Measurements from ENCODE around the gene EEIG2. TPM values are rescaled to one million over a fixed set of nuclear protein-coding genes. Genes with fewer than 3 reads are reported as not detected.

The EEIG2 gene
- total and polyA plus RNA-seq, 2 donors (not counting 1 experiment from before 2014, with no cell fraction given), result 4.4 to 13.6 TPM

DNA sequence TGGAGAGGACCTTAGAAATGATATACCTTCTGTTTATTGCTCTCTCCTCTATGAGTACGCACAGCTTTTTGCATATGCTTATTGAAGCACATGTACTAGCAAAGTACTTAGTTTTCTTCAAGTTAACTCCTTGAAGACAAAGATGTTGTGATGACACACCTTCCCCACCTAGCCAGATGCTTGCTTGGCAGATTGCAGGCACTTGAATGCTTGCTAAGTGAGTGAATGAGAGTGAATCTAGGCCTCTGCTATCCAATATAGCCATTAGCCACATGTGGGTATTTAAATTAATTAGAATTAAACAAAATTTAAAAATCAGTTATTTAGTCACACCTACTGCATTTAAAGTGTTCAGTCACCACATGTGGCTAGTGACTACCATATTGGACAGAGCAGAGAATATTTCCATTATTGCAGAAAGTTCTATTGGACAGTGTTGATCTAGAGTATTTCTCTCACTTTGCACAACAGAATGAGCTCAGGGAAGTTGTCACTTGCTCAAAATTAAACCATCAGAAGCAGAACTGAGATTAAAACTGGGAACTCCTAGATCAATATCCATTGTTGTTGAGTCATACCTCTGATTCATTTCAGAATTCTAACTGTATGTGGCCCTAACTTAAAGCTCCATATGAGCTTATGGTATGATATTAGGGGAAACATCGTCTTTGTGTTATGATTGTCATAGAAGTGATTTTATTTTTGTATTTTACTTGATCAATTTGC, 8.6 kb upstream of the EEIG2 start:
- H3K4me2 ChIP-seq (replicated peaks; ENCODE audit: low read depth, low read length, poor library complexity, severe bottlenecking), result no peak overlapping the region
- H3K4me3 Mint-ChIP-seq, result no peak overlapping the region
- no peaks in the 10 kb centered on the region for H3K9me3 ChIP-seq (ENCODE audit: control extremely low read depth in 1 of 3, control insufficient read depth in 2 of 3, insufficient read depth in 1 of 3, low read length in 2 of 3)
- no peaks in the 10 kb centered on the region for H3K27me3 ChIP-seq (replicated peaks in 1 of 4; ENCODE audit: control extremely low read depth in 1 of 4, control insufficient read depth in 3 of 4, insufficient read depth in 4 of 4, low read length in 3 of 4)
- H3K4me1 Mint-ChIP-seq, result peaks cover 6% of the 10 kb centered on the region
- CTCF ChIA-PET, result interaction anchor here (0.6 to 3.8 kb wide), 4 partner anchors 10 to 142 kb away, joined by 3 to 34 read pairs (median 5); partner anchors contain the start of gene EEIG2
- H3K27me3 Mint-ChIP-seq, result no peaks in the 10 kb centered on the region
- no peaks in the 10 kb centered on the region for H3K36me3 ChIP-seq (replicated peaks in 1 of 2; ENCODE audit: control extremely low read depth in 1 of 2, control insufficient read depth in 1 of 2, extremely low read depth in 1 of 2, insufficient read depth in 2 of 2, low read length in 1 of 2)
- no peak overlapping the region for H3K27ac ChIP-seq (ENCODE audit: low read length in 2 of 2)
- WGBS (ENCODE audit: insufficient coverage), result no CpG with 5 or more reads among the region's 2 CpGs
- H3K9me3 Mint-ChIP-seq (ENCODE audit: insufficient read depth), result no peaks in the 10 kb centered on the region
- ATAC-seq (ENCODE audit: low read depth) (peak; percentile 31), DNase-seq (peak; percentile 20)
- H3K27ac Mint-ChIP-seq, result no peak overlapping the region
- H3K9ac ChIP-seq (ENCODE audit: low read length), result no peak overlapping the region
- peaks cover 9 to 10% of the 10 kb centered on the region in 2 donors for H3K4me1 ChIP-seq (ENCODE audit: control insufficient read depth in 2 of 2, insufficient read depth in 2 of 2, low read length in 2 of 2)
- intact Hi-C loops (cut with micrococcal nuclease), result loop anchor here (10.0 kb wide), 2 partner anchors 476 to 544 kb away; partner anchors contain the start of gene TMEM167B
- no peak for TF ChIP-seq EZH2 (IDR thresholded peaks at IDR 0.05; ENCODE audit: borderline replicate concordance, insufficient read depth, low read depth, low read length, poor library complexity, severe bottlenecking)
- TF ChIP-seq, protein P1, sequence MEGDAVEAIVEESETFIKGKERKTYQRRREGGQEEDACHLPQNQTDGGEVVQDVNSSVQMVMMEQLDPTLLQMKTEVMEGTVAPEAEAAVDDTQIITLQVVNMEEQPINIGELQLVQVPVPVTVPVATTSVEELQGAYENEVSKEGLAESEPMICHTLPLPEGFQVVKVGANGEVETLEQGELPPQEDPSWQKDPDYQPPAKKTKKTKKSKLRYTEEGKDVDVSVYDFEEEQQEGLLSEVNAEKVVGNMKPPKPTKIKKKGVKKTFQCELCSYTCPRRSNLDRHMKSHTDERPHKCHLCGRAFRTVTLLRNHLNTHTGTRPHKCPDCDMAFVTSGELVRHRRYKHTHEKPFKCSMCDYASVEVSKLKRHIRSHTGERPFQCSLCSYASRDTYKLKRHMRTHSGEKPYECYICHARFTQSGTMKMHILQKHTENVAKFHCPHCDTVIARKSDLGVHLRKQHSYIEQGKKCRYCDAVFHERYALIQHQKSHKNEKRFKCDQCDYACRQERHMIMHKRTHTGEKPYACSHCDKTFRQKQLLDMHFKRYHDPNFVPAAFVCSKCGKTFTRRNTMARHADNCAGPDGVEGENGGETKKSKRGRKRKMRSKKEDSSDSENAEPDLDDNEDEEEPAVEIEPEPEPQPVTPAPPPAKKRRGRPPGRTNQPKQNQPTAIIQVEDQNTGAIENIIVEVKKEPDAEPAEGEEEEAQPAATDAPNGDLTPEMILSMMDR (IDR thresholded peaks at IDR 0.05), result no peak
- H2AFZ ChIP-seq (ENCODE audit: insufficient read depth, low read depth, low read length, poor library complexity, severe bottlenecking), result no peak overlapping the region
- H3K4me3 ChIP-seq (ENCODE audit: control extremely low read depth in 1 of 5, extremely low read depth in 1 of 5, insufficient read depth in 1 of 5, low read depth in 2 of 5, low read length in 4 of 5), result no peak overlapping the region
- H4K20me1 ChIP-seq (ENCODE audit: control insufficient read depth, insufficient read depth, low read length, poor library complexity, severe bottlenecking), result no peaks in the 10 kb centered on the region
- POLR2A ChIA-PET, result no interaction called here
- no peaks in the 10 kb centered on the region for H3K79me2 ChIP-seq (ENCODE audit: control insufficient read depth, insufficient read depth, low read length)

DNA sequence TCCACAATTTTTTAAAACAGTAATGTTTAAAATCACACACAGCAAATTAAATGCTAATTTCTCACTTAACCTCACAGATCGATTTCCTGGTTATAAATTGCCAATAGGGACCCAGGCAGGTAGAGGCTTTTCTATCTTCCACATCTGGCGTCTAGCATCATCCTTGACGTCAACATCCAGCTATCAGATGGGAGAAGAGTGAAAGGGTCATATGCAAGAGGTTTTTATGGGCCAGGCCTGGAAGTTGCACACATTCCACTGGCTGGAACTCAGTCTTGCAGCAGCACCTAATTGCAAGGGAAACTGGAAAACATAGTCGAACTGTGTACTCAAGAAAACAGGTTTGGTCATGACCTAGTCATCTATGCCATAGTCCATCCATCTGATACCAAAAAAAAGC, 6.0 kb upstream of the EEIG2 start:
- ChIA-PET CTCF (interaction anchor here (12.1 kb wide), 1 partner anchor 41 kb away, joined by 325 read pairs; no protein-coding TSS in a partner anchor), POLR2A (no interaction called here)
- Histone ChIP-seq H3K9ac (ENCODE audit: low read length) (no peak overlapping the region), H3K27ac (ENCODE audit: low read length in 2 of 2) (no peak overlapping the region), H4K20me1 (ENCODE audit: control insufficient read depth, insufficient read depth, low read length, poor library complexity, severe bottlenecking) (no peaks in the 10 kb centered on the region), H3K4me2 (replicated peaks; ENCODE audit: low read depth, low read length, poor library complexity, severe bottlenecking) (no peak overlapping the region), H3K27me3 (replicated peaks in 1 of 4; ENCODE audit: control extremely low read depth in 1 of 4, control insufficient read depth in 3 of 4, insufficient read depth in 4 of 4, low read length in 3 of 4) (no peaks in the 10 kb centered on the region), H3K4me3 (ENCODE audit: control extremely low read depth in 1 of 5, extremely low read depth in 1 of 5, insufficient read depth in 1 of 5, low read depth in 2 of 5, low read length in 4 of 5) (no peak overlapping the region), H2AFZ (ENCODE audit: insufficient read depth, low read depth, low read length, poor library complexity, severe bottlenecking) (no peak overlapping the region), H3K36me3 (replicated peaks in 1 of 2; ENCODE audit: control extremely low read depth in 1 of 2, control insufficient read depth in 1 of 2, extremely low read depth in 1 of 2, insufficient read depth in 2 of 2, low read length in 1 of 2) (no peaks in the 10 kb centered on the region), H3K79me2 (ENCODE audit: control insufficient read depth, insufficient read depth, low read length) (no peaks in the 10 kb centered on the region), H3K9me3 (ENCODE audit: control extremely low read depth in 1 of 3, control insufficient read depth in 2 of 3, insufficient read depth in 1 of 3, low read length in 2 of 3) (no peaks in the 10 kb centered on the region), H3K4me1 (ENCODE audit: control insufficient read depth in 2 of 2, insufficient read depth in 2 of 2, low read length in 2 of 2) (peaks cover 35 to 36% of the 10 kb centered on the region in 2 donors)
- DNase-seq (no peak), ATAC-seq (ENCODE audit: low read depth) (no peak)
- no peaks in the 10 kb centered on the region for H3K27me3 Mint-ChIP-seq
- no peak overlapping the region for H3K4me3 Mint-ChIP-seq
- WGBS (ENCODE audit: insufficient coverage), result 100% methylated on average over 3 of the region's 4 CpGs
- no peak for TF ChIP-seq EZH2 (IDR thresholded peaks at IDR 0.05; ENCODE audit: borderline replicate concordance, insufficient read depth, low read depth, low read length, poor library complexity, severe bottlenecking)
- TF ChIP-seq, protein P1 (IDR thresholded peaks at IDR 0.05), result no peak
- no peak overlapping the region for H3K27ac Mint-ChIP-seq
- intact Hi-C loops (cut with micrococcal nuclease), result loop anchor here (10.0 kb wide), 2 partner anchors 479 to 541 kb away; partner anchors contain the start of gene TMEM167B
- H3K4me1 Mint-ChIP-seq, result peaks cover 6% of the 10 kb centered on the region
- no peaks in the 10 kb centered on the region for H3K9me3 Mint-ChIP-seq (ENCODE audit: insufficient read depth)
